Measurements from ENCODE around the gene PIK3R4. TPM values are rescaled to one million over a fixed set of nuclear protein-coding genes. Genes with fewer than 3 reads are reported as not detected.

PIK3R4 gene
- total RNA-seq, 2 experiments from 2014 or later: 25.8 to 28.6 TPM

DNA sequence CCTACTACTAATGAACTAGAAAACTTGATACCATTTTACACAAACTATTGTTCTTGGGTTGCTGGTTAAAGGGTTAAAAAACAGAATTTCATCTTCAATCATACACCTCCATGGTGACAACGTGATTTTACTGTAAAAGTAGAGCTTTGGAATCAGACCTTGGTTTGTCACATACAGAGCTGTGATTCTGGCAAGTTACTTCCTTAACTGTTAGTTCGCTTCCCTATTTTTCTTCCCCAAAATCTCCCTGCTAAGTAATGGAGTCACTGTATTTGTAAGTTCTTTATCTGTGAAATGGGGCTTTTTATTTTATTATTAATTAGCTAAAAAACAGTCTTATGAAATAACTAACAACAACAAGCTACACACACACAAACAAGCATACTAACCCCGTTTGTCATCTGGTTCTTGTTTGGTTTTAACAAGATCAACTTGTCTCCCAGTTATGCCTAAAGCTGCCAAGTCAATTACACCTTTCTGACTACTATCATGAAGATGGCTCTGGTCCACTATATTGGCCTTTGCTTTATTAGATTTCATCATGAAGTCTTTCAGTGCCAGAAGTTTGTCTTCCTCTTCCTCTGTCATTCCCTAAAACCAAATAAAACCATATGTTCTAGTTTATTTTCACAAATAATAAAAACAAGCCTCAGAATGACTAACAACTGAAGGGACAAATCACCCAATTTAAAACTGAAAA is 38.6 kb downstream of the PIK3R4 start:
- no peaks in the 10 kb centered on the region for H3K4me1 Mint-ChIP-seq (ENCODE audit: low read depth)
- H3K9me3 Mint-ChIP-seq: no peaks in the 10 kb centered on the region
- H3K27me3 Mint-ChIP-seq (ENCODE audit: low read depth): no peaks in the 10 kb centered on the region
- no peak overlapping the region for H3K4me3 Mint-ChIP-seq
- no peak overlapping the region for H3K27ac Mint-ChIP-seq
- H3K36me3 Mint-ChIP-seq (ENCODE audit: low read depth): peaks cover 25% of the 10 kb centered on the region
- intact Hi-C loops (cut with micrococcal nuclease): no loop called here
- CTCF ChIA-PET: no interaction called here
- DNase-seq: no peak

GRCh38 chr3:130705501-130705900 is 41.1 kb downstream of the PIK3R4 start:
- intact Hi-C loops (cut with micrococcal nuclease): no loop called here
- H3K27me3 Mint-ChIP-seq (ENCODE audit: low read depth): no peaks in the 10 kb centered on the region
- CTCF ChIA-PET: no interaction called here
- H3K36me3 Mint-ChIP-seq (ENCODE audit: low read depth): peaks cover 38% of the 10 kb centered on the region
- DNase-seq: no peak
- no peak overlapping the region for H3K4me3 Mint-ChIP-seq
- no peak overlapping the region for H3K27ac Mint-ChIP-seq
- no peaks in the 10 kb centered on the region for H3K4me1 Mint-ChIP-seq (ENCODE audit: low read depth)
- H3K9me3 Mint-ChIP-seq: no peaks in the 10 kb centered on the region

- Mint-ChIP-seq H3K27ac (no peak overlapping the region), H3K9me3 (no peaks in the 10 kb centered on the region), H3K36me3 (ENCODE audit: low read depth) (peaks cover 39% of the 10 kb centered on the region), H3K27me3 (ENCODE audit: low read depth) (no peaks in the 10 kb centered on the region), H3K4me1 (ENCODE audit: low read depth) (no peaks in the 10 kb centered on the region), H3K4me3 (no peak overlapping the region)
- CTCF ChIA-PET: interaction anchor here (0.6 kb wide), 1 partner anchor 798 kb away, joined by 3 read pairs; no protein-coding TSS in a partner anchor
- intact Hi-C loops (cut with micrococcal nuclease): no loop called here
- no peak for DNase-seq
These were observed 43.6 kb downstream of the PIK3R4 start for GRCh38 chr3:130702985-130703384.

DNA sequence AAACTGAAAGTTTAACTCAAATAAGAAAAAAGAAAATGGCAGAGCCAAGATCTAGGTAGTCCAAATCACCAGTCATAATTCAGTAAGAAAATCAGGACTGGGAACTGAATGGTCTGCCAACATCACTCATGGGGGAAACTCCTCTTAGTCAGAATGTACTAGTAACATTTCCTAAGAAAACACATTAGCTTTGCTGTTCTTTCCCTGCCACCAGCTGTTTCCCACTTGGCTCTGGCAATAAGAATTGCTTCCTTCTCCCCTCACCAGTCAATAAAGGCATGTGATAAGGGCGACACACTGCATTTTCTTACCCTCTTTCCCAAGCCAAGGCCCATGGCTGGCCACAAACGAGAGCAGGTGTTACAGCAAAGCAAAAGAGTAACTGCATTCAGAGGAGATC is 46.1 kb downstream of the PIK3R4 start:
- intact Hi-C loops (cut with micrococcal nuclease): no loop called here
- no peaks in the 10 kb centered on the region for H3K4me1 Mint-ChIP-seq (ENCODE audit: low read depth)
- H3K27ac Mint-ChIP-seq: no peak overlapping the region
- H3K9me3 Mint-ChIP-seq: no peaks in the 10 kb centered on the region
- CTCF ChIA-PET: interaction anchor here (0.6 to 1.2 kb wide), 5 partner anchors 15 to 511 kb away, joined by 3 to 4 read pairs (median 3); partner anchors contain the start of gene ATP2C1
- no peaks in the 10 kb centered on the region for H3K27me3 Mint-ChIP-seq (ENCODE audit: low read depth)
- H3K36me3 Mint-ChIP-seq (ENCODE audit: low read depth): peaks cover 40% of the 10 kb centered on the region
- no peak for DNase-seq
- no peak overlapping the region for H3K4me3 Mint-ChIP-seq

GRCh38 chr3:130699765-130700164 is 46.9 kb downstream of the PIK3R4 start:
- Mint-ChIP-seq H3K27me3 (ENCODE audit: low read depth) (no peaks in the 10 kb centered on the region), H3K4me3 (no peak overlapping the region), H3K27ac (no peak overlapping the region), H3K9me3 (no peaks in the 10 kb centered on the region), H3K4me1 (ENCODE audit: low read depth) (no peaks in the 10 kb centered on the region), H3K36me3 (ENCODE audit: low read depth) (peaks cover 41% of the 10 kb centered on the region)
- DNase-seq: no peak
- intact Hi-C loops (cut with micrococcal nuclease): loop anchor here (1.0 kb wide), 1 partner anchor 194 kb away; no protein-coding TSS in a partner anchor
- CTCF ChIA-PET: interaction anchor here (0.6 to 1.2 kb wide), 3 partner anchors 192 to 510 kb away, joined by 3 to 4 read pairs (median 3); partner anchors contain the start of gene ATP2C1

- H3K27me3 Mint-ChIP-seq (ENCODE audit: low read depth): no peaks in the 10 kb centered on the region
- CTCF ChIA-PET: no interaction called here
- no peaks in the 10 kb centered on the region for H3K4me1 Mint-ChIP-seq (ENCODE audit: low read depth)
- no peaks in the 10 kb centered on the region for H3K9me3 Mint-ChIP-seq
- peaks cover 32% of the 10 kb centered on the region for H3K36me3 Mint-ChIP-seq (ENCODE audit: low read depth)
- DNase-seq: no peak
- intact Hi-C loops (cut with micrococcal nuclease): no loop called here
- no peak overlapping the region for H3K27ac Mint-ChIP-seq
- no peak overlapping the region for H3K4me3 Mint-ChIP-seq
These were observed 53.3 kb downstream of the PIK3R4 start for GRCh38 chr3:130693314-130693713.

GRCh38 chr3:130692455-130692854 is 54.2 kb downstream of the PIK3R4 start:
- H3K36me3 Mint-ChIP-seq (ENCODE audit: low read depth): peaks cover 28% of the 10 kb centered on the region

DNA sequence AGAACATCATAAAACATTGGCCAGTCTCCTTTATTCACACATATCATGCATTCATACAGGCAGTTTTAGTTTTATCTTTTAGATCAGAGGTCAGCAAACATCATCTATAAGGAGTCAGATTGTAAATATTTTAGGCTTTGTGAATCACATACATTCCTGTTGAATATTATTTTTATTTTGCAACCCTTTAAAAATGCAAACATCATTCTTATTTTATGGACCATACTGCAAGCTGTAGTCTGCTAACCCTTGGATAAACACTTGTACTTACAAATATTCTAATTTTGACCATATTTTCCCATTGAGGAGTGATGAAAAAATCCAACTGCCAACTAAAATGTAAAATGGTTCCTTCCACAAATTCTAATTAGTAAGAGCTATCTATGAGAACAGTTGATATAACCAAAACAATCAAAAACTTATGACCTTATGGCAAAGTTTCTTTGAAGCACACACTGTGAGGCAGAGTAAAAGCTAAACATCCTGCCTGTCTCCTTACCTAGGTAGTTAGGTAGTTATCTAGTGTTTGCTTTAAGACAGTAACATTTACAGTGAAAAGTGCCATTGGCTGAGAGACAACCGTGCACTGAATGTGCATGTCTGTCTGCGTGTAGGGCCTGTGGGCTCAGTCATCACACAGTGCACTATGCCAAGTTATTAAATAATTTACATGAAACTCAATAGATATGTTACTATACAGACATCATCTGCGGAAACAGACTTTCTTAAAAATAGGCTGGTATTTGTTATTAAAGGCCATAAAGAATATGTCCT is 57.7 kb downstream of the PIK3R4 start:
- H3K36me3 Mint-ChIP-seq (ENCODE audit: low read depth): peaks cover 27% of the 10 kb centered on the region
- DNase-seq: no peak
- H3K4me3 Mint-ChIP-seq: no peak overlapping the region
- no peaks in the 10 kb centered on the region for H3K4me1 Mint-ChIP-seq (ENCODE audit: low read depth)
- CTCF ChIA-PET: interaction anchor here (0.7 to 1.0 kb wide), 2 partner anchors 67 to 474 kb away, joined by 3 read pairs; no protein-coding TSS in a partner anchor
- intact Hi-C loops (cut with micrococcal nuclease): no loop called here
- no peak overlapping the region for H3K27ac Mint-ChIP-seq
- H3K9me3 Mint-ChIP-seq: no peaks in the 10 kb centered on the region
- H3K27me3 Mint-ChIP-seq (ENCODE audit: low read depth): no peaks in the 10 kb centered on the region

More at GRCh38 chr3:130692455-130692854, 54.2 kb downstream of the PIK3R4 start:
- Mint-ChIP-seq H3K9me3 (no peaks in the 10 kb centered on the region), H3K27me3 (ENCODE audit: low read depth) (no peaks in the 10 kb centered on the region), H3K27ac (no peak overlapping the region), H3K4me1 (ENCODE audit: low read depth) (no peaks in the 10 kb centered on the region), H3K4me3 (no peak overlapping the region)
- CTCF ChIA-PET: no interaction called here
- intact Hi-C loops (cut with micrococcal nuclease): no loop called here
- no peak for DNase-seq

DNA sequence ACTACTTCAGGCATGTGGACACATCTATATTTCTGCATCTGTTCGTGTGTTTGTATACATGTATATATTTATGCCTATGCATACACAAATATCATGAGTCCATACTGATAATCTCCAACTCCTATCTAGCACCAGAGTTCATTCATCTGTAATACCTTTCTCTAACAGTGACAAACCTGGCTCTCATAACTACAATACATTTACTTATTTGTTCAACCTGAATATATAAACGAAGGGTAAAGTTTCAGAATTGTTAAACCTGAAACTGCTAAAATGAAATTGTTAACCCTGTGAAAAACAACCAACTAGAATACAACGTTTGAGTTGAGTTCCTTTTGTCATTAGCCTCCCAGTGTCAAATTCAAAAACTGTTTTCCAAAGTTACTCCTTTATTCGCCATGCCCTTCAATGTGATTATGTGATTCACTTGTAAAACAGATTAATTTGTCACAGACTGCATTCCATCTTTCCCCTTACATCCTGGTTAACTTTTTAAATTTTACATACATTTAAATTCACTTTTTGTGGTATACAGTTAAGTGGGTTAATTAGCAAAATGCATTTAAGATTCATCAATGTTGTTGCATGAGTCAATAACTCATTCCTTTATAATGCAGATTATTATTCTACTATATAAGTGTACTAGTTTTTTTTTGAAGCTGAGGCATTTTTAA is 58.5 kb downstream of the PIK3R4 start:
- intact Hi-C loops (cut with micrococcal nuclease): no loop called here
- Mint-ChIP-seq H3K27ac (no peak overlapping the region), H3K9me3 (no peaks in the 10 kb centered on the region), H3K4me3 (no peak overlapping the region), H3K36me3 (ENCODE audit: low read depth) (peaks cover 34% of the 10 kb centered on the region), H3K27me3 (ENCODE audit: low read depth) (no peaks in the 10 kb centered on the region), H3K4me1 (ENCODE audit: low read depth) (no peaks in the 10 kb centered on the region)
- CTCF ChIA-PET: interaction anchor here (1.0 kb wide), 1 partner anchor 68 kb away, joined by 3 read pairs; no protein-coding TSS in a partner anchor
- DNase-seq: no peak

DNA sequence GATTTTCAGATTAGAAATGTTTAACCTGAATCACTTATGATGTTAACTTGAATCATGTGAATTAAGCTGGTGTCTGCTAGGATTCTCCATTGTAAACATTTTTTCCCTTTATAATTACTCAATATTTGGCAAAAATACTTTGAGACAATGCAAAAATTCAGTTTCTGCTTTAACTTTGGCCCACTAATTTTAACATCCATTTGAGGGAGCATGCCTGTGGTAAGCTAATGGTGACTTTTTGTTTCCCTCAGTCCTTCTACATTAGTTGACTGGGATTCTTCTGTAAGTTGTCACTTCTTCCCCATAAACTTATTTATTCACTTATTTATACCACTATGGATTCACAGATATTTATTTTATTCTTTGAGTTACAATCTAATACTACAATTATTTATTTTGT is 59.3 kb downstream of the PIK3R4 start:
- DNase-seq: no peak
- CTCF ChIA-PET: no interaction called here
- no peaks in the 10 kb centered on the region for H3K27me3 Mint-ChIP-seq (ENCODE audit: low read depth)
- intact Hi-C loops (cut with micrococcal nuclease): no loop called here
- no peaks in the 10 kb centered on the region for H3K9me3 Mint-ChIP-seq
- H3K27ac Mint-ChIP-seq: no peak overlapping the region
- peaks cover 39% of the 10 kb centered on the region for H3K36me3 Mint-ChIP-seq (ENCODE audit: low read depth)
- H3K4me1 Mint-ChIP-seq (ENCODE audit: low read depth): no peaks in the 10 kb centered on the region
- no peak overlapping the region for H3K4me3 Mint-ChIP-seq

GRCh38 chr3:130686833-130687232 is 59.8 kb downstream of the PIK3R4 start:
- intact Hi-C loops (cut with micrococcal nuclease): no loop called here
- Mint-ChIP-seq H3K4me3 (no peak overlapping the region), H3K9me3 (no peaks in the 10 kb centered on the region), H3K27ac (no peak overlapping the region), H3K27me3 (ENCODE audit: low read depth) (no peaks in the 10 kb centered on the region), H3K36me3 (ENCODE audit: low read depth) (peaks cover 42% of the 10 kb centered on the region), H3K4me1 (ENCODE audit: low read depth) (no peaks in the 10 kb centered on the region)
- CTCF ChIA-PET: no interaction called here
- no peak for DNase-seq

GRCh38 chr3:130682131-130682530 is 64.5 kb downstream of the PIK3R4 start:
- Mint-ChIP-seq H3K4me3 (no peak overlapping the region), H3K4me1 (ENCODE audit: low read depth) (no peaks in the 10 kb centered on the region), H3K36me3 (ENCODE audit: low read depth) (peaks cover 36% of the 10 kb centered on the region), H3K27ac (no peak overlapping the region), H3K9me3 (no peaks in the 10 kb centered on the region), H3K27me3 (ENCODE audit: low read depth) (no peaks in the 10 kb centered on the region)
- intact Hi-C loops (cut with micrococcal nuclease): no loop called here
- no peak for DNase-seq
- CTCF ChIA-PET: interaction anchor here (0.6 kb wide), 1 partner anchor 36 kb away, joined by 3 read pairs; no protein-coding TSS in a partner anchor

Data from activated naive CD4-positive, alpha-beta T cell treated with anti-CD3 and anti-CD28 coated beads for 36 hours (primary cell).